Coronary artery (tissue), 2 donors: ENCODE results near the gene POLDIP2.

Experiments used
- DNase-seq: peaks from one replicate; pipeline ENCODE4 v3.0.0-alpha.2; 2017; ENCODE audit warnings: low spot score
- H3K27ac ChIP-seq, 2 donors: fragments of 200-600 bp; sonication (generic); one replicate each; pipeline ENCODE4 v1.5.1; 2016 to 2019
- H3K4me3 ChIP-seq: fragments of 200-600 bp; sonication (generic); 2 replicates; pipeline ENCODE4 v1.5.1; 2016; ENCODE audit warnings: mild to moderate bottlenecking, moderate library complexity
- CTCF ChIP-seq: fragments of 200-600 bp; sonication (generic); IDR thresholded peaks from one replicate; pipeline ENCODE4 v1.5.1; 2019; ENCODE audit warnings: antibody characterized with exemption

Gene POLDIP2

GRCh38 chr17:28315846-28316705 is 41.3 kb downstream of the POLDIP2 start:
- no peak for DNase-seq
- no peak for TF ChIP-seq CTCF
- Histone ChIP-seq H3K4me3 (no peak overlapping the region), H3K27ac (no peak overlapping the region)

- no peak for TF ChIP-seq CTCF
- no peak overlapping the region for H3K4me3 ChIP-seq
- no peak for DNase-seq
- H3K27ac ChIP-seq: no peak overlapping the region
These were observed 43.5 kb downstream of the POLDIP2 start for GRCh38 chr17:28313841-28314240.

- no peak for TF ChIP-seq CTCF
- H3K4me3 ChIP-seq: no peak overlapping the region
- DNase-seq: no peak
- no peak overlapping the region for H3K27ac ChIP-seq
These were observed 50.3 kb downstream of the POLDIP2 start for GRCh38 chr17:28306954-28307401.

- H3K27ac ChIP-seq: no peak overlapping the region
- no peak for DNase-seq
- no peak for TF ChIP-seq CTCF
These were observed 58.9 kb downstream of the POLDIP2 start for GRCh38 chr17:28298449-28298848.

More at GRCh38 chr17:28298449-28298848, 58.9 kb downstream of the POLDIP2 start:
- H3K4me3 ChIP-seq: no peak overlapping the region
